SK-N-SH treated with all-trans-retinoic acid at 6 μM for 48 hours (cell line): ENCODE results near the gene GARNL3.

Source experiments
- ATAC-seq: fragments of 200-7000 bp; cut with Tn5 transposase; 3 replicates; pipeline ENCODE4 v1.9.1; 2020; ENCODE audit warnings: mild to moderate bottlenecking, moderate library complexity
- ARNTL ChIP-seq: fragments of 450-650 bp; formaldehyde crosslinking; IDR thresholded peaks from 2 replicates; pipeline ENCODE4 v1.5.0; 2020; ENCODE audit warnings: low read depth, mild to moderate bottlenecking, moderate library complexity, borderline replicate concordance
- BACH2 ChIP-seq: fragments of 250-450 bp; sonication (Bioruptor Pico); IDR thresholded peaks from 2 replicates; pipeline ENCODE4 v1.9.0; 2021; ENCODE audit warnings: mild to moderate bottlenecking, borderline replicate concordance
- CSRNP3 ChIP-seq: fragments of 250-450 bp; sonication (Bioruptor Pico); IDR thresholded peaks from 2 replicates; pipeline ENCODE4 v1.5.1; 2021; ENCODE audit warnings: mild to moderate bottlenecking, moderate library complexity
- ESRRG ChIP-seq: fragments of 250-450 bp; sonication (Bioruptor Pico); IDR thresholded peaks from 2 replicates; pipeline ENCODE4 v1.6.1; 2021; ENCODE audit warnings: mild to moderate bottlenecking
- GLIS3 ChIP-seq: fragments of 250-450 bp; sonication (Bioruptor Pico); IDR thresholded peaks from 2 replicates; pipeline ENCODE4 v1.5.0; 2020; ENCODE audit warnings: mild to moderate bottlenecking, moderate library complexity
- ISL1 ChIP-seq: fragments of 250-450 bp; sonication (Bioruptor Pico); IDR thresholded peaks from 2 replicates; pipeline ENCODE4 v2.1.2; 2022; ENCODE audit warnings: mild to moderate bottlenecking, moderate library complexity
- PATZ1 ChIP-seq: fragments of 250-450 bp; sonication (Bioruptor Pico); IDR thresholded peaks from 2 replicates; pipeline ENCODE4 v1.8.0; 2020; ENCODE audit warnings: mild to moderate bottlenecking, moderate library complexity, borderline replicate concordance
- POU6F1 ChIP-seq: fragments of 250-450 bp; sonication (Bioruptor Pico); IDR thresholded peaks from 2 replicates; pipeline ENCODE4 v1.8.0; 2021; ENCODE audit warnings: low read depth, mild to moderate bottlenecking, moderate library complexity, borderline replicate concordance
- PPARA ChIP-seq: fragments of 250-450 bp; sonication (Bioruptor Pico); IDR thresholded peaks from 2 replicates; pipeline ENCODE4 v1.5.0; 2020; ENCODE audit warnings: mild to moderate bottlenecking, borderline replicate concordance
- RARB ChIP-seq: fragments of 250-450 bp; sonication (Bioruptor Pico); IDR thresholded peaks from 2 replicates; pipeline ENCODE4 v1.8.0; 2021; ENCODE audit warnings: mild to moderate bottlenecking, moderate library complexity
- SNAI2 ChIP-seq: fragments of 250-450 bp; sonication (Bioruptor Pico); IDR thresholded peaks from 2 replicates; pipeline ENCODE4 v1.5.0; 2020; ENCODE audit warnings: mild to moderate bottlenecking, moderate library complexity
- TCF4 ChIP-seq: fragments of 250-450 bp; sonication (Bioruptor Pico); IDR thresholded peaks from 2 replicates; pipeline ENCODE4 v1.8.0; 2021; ENCODE audit warnings: mild to moderate bottlenecking, moderate library complexity, borderline replicate concordance
- TOX ChIP-seq: fragments of 250-450 bp; sonication (Bioruptor Pico); IDR thresholded peaks from 2 replicates; pipeline ENCODE4 v1.8.0; 2021; ENCODE audit warnings: mild to moderate bottlenecking, moderate library complexity, borderline replicate concordance
- TSHZ2 ChIP-seq: fragments of 250-450 bp; sonication (Bioruptor Pico); IDR thresholded peaks from 2 replicates; pipeline ENCODE4 v1.5.0; 2020; ENCODE audit warnings: mild to moderate bottlenecking, moderate library complexity
- ZC3H10 ChIP-seq: fragments of 250-450 bp; sonication (Bioruptor Pico); IDR thresholded peaks from 2 replicates; pipeline ENCODE4 v1.5.1; 2021; ENCODE audit warnings: mild to moderate bottlenecking, moderate library complexity
- ZFP3 ChIP-seq: fragments of 250-450 bp; sonication (Bioruptor Pico); IDR thresholded peaks from 2 replicates; pipeline ENCODE4 v1.5.0; 2020; ENCODE audit warnings: mild to moderate bottlenecking, moderate library complexity
- ZFP30 ChIP-seq: fragments of 450-650 bp; formaldehyde crosslinking; IDR thresholded peaks from 2 replicates; pipeline ENCODE4 v1.5.0; 2022; ENCODE audit warnings: mild to moderate bottlenecking, moderate library complexity
- ZNF565 ChIP-seq: fragments of 450-650 bp; formaldehyde crosslinking; conservative IDR thresholded peaks from 2 replicates; pipeline ENCODE4 v1.5.0; 2020; ENCODE audit warnings: low read depth, mild to moderate bottlenecking, moderate library complexity
- ZNF70 ChIP-seq: fragments of 450-650 bp; formaldehyde crosslinking; IDR thresholded peaks from 2 replicates; pipeline ENCODE4 v1.5.0; 2020; ENCODE audit warnings: mild to moderate bottlenecking, moderate library complexity
- TF ChIP-seq, protein P1 (sequence below): fragments of 250-450 bp; sonication (Bioruptor Pico); IDR thresholded peaks from 2 replicates; pipeline ENCODE4 v1.5.1; 2020; ENCODE audit warnings: low read depth, mild to moderate bottlenecking, moderate library complexity

Gene GARNL3

GRCh38 chr9:127216210-127216887 lies 48.2 kb upstream of the GARNL3 start:
- no peak for TF ChIP-seq ZNF565 (CRISPR knock-in tag)
- TF ChIP-seq POU6F1 (CRISPR knock-in tag) = no peak
- no peak for TF ChIP-seq ARNTL (CRISPR knock-in tag)
- TF ChIP-seq ZNF70 (CRISPR knock-in tag) = no peak
- no peak for TF ChIP-seq ZC3H10
- no peak for TF ChIP-seq ISL1 (CRISPR knock-in tag)
- no peak for TF ChIP-seq TSHZ2 (CRISPR knock-in tag)
- TF ChIP-seq GLIS3 (CRISPR knock-in tag) = no peak
- TF ChIP-seq, protein P1, sequence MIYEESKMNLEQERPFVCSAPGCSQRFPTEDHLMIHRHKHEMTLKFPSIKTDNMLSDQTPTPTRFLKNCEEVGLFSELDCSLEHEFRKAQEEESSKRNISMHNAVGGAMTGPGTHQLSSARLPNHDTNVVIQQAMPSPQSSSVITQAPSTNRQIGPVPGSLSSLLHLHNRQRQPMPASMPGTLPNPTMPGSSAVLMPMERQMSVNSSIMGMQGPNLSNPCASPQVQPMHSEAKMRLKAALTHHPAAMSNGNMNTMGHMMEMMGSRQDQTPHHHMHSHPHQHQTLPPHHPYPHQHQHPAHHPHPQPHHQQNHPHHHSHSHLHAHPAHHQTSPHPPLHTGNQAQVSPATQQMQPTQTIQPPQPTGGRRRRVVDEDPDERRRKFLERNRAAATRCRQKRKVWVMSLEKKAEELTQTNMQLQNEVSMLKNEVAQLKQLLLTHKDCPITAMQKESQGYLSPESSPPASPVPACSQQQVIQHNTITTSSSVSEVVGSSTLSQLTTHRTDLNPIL = no peak
- no peak for TF ChIP-seq ZFP30 (CRISPR knock-in tag)
- ATAC-seq = no peak

DNA sequence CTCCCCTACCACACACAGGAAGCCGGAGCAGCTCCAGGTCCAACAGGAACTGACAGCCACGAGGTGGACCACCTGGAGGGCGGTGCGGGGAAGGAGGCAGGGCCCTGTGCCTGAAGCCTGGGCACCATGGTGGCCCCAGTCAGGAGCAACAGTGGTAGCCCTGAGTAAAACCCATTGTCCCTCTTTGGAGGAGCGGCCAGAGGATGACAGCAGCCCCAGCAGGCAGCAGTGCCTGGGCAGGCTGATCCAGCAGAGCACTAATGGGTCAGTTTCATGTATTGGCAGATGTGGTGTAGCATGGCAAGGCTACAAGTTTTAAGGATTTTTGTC lies 47.7 kb upstream of the GARNL3 start:
- no peak for ATAC-seq
- no peak for TF ChIP-seq ESRRG (CRISPR knock-in tag)
- no peak for TF ChIP-seq TSHZ2 (CRISPR knock-in tag)
- no peak for TF ChIP-seq SNAI2 (CRISPR knock-in tag)
- no peak for TF ChIP-seq POU6F1 (CRISPR knock-in tag)
- no peak for TF ChIP-seq TCF4 (CRISPR knock-in tag)
- TF ChIP-seq ZFP30 (CRISPR knock-in tag) = no peak
- no peak for TF ChIP-seq BACH2 (CRISPR knock-in tag)
- TF ChIP-seq ZFP3 (CRISPR knock-in tag) = no peak
- TF ChIP-seq ZNF70 (CRISPR knock-in tag) = no peak
- TF ChIP-seq ZNF565 (CRISPR knock-in tag) = no peak
- TF ChIP-seq RARB = no peak
- TF ChIP-seq PPARA (CRISPR knock-in tag) = no peak

DNA sequence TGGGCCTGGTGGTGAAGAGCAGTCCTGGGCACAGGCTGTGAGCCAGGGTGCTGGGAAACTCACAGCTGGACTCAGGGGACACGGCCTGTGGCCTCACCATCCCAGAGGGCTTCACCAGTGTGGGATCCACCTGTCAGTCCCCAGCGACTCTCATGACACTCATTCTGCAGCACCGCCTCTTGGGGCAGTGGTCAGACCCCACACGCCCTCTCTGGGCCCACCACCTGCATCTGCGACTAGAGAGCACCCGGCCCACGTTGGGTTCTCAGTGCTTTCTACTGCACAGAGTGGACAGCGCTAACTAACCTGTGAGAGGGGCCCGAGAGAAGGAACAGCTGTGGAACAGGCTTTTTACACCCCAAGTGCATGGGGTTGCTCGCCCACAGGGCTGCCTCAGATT lies 45.8 kb upstream of the GARNL3 start:
- no peak for ATAC-seq
- TF ChIP-seq TOX (no peak), ZC3H10 (no peak), CSRNP3 (CRISPR knock-in tag) (no peak), SNAI2 (CRISPR knock-in tag) (no peak), ZFP30 (CRISPR knock-in tag) (no peak), ISL1 (CRISPR knock-in tag) (no peak), POU6F1 (CRISPR knock-in tag) (no peak), TCF4 (CRISPR knock-in tag) (no peak), PATZ1 (CRISPR knock-in tag) (no peak), GLIS3 (CRISPR knock-in tag) (no peak)
